K562 (cell line): ENCODE results near the gene CPLX1. TPM values are rescaled to one million over a fixed set of nuclear protein-coding genes. Genes with fewer than 3 reads are reported as not detected.
A peak's percentile ranks its signal among the peaks of the same experiment; 100 is the strongest.

Experiments
- ASH1L ChIP-seq: fragments of 450-650 bp; IDR thresholded peaks from 2 replicates; pipeline ENCODE4 v1.6.1; 2018; ENCODE audit warnings: borderline replicate concordance, mild to moderate bottlenecking, low read depth; ENCODE audit not compliant: partially characterized antibody
- BHLHE40 ChIP-seq: IDR thresholded peaks from 2 replicates; pipeline ENCODE4 v1.6.1; 2011; ENCODE audit warnings: low read length, improper control_type of control experiment
- CBX1 ChIP-seq: sonication (generic); IDR thresholded peaks from 2 replicates; pipeline ENCODE4 v1.6.1; 2016; ENCODE audit warnings: antibody characterized with exemption, low read depth, mild to moderate bottlenecking
- ERF ChIP-seq: fragments of 450-650 bp; formaldehyde crosslinking; IDR thresholded peaks from 2 replicates; pipeline ENCODE4 v1.4.0; 2020; ENCODE audit warnings: mild to moderate bottlenecking, mixed read lengths
- HMG20B ChIP-seq: fragments of 250-450 bp; sonication (Bioruptor Pico); IDR thresholded peaks from 2 replicates; pipeline ENCODE4 v1.5.0; 2021; ENCODE audit warnings: mild to moderate bottlenecking
- MAFF ChIP-seq: IDR thresholded peaks from 2 replicates; pipeline ENCODE4 v1.6.1; 2012; ENCODE audit warnings: low read length, improper control_type of control experiment
- PPARD ChIP-seq: fragments of 250-450 bp; sonication (Bioruptor Pico); IDR thresholded peaks from 2 replicates; pipeline ENCODE4 v1.8.0; 2022; ENCODE audit warnings: inconsistent platforms, mild to moderate bottlenecking, moderate library complexity
- ZNF431 ChIP-seq: sonication (generic); formaldehyde crosslinking; IDR thresholded peaks from 2 replicates; pipeline ENCODE4 v1.8.0; 2022; ENCODE audit warnings: mild to moderate bottlenecking, missing genetic modification reagents
- polyA plus RNA-seq, 8 experiments: library from polyadenylated mRNA; depleted of rRNA in 4 of 8; stranded (reverse) in 5 of 8; unstranded in 3 of 8; fragments of >200 nt; fragmentation: Nextera tagmentation in 2 of 8; fragmentation: Illumina TruSeq in 1 of 8; extraction: Ambion mirVana in 2 of 8; extraction: Trizol in 1 of 8; gene quantifications; 2 replicates each; pipeline versions ENCODE4 v1.2.1 to v1.2.3, GENCODE V29; 2011 to 2014; ENCODE audit warnings: inconsistent platforms in 1 of 8, missing spikeins in 1 of 8
- total RNA-seq, 7 experiments: library from RNA; depleted of rRNA in 6 of 7; stranded (reverse); fragments of >200 nt in 6 of 7; fragmentation: Illumina TruSeq in 2 of 7; extraction: Trizol in 2 of 7; gene quantifications; 2 replicates each; pipeline versions ENCODE4 v1.2.1 to v1.2.3, GENCODE V29; 2011 to 2021; ENCODE audit warnings: low replicate concordance in 1 of 7
- TF ChIP-seq, protein P1 (sequence below): sonication (generic); formaldehyde crosslinking; IDR thresholded peaks from 2 replicates; pipeline ENCODE4 v1.8.0; 2022; ENCODE audit warnings: mild to moderate bottlenecking, missing genetic modification reagents
- TF ChIP-seq, protein P2 (sequence below): fragments of 450-650 bp; IDR thresholded peaks from 2 replicates; pipeline ENCODE4 v1.6.1; 2016; ENCODE audit warnings: missing biosample characterization, missing genetic modification characterization
- TF ChIP-seq, protein P3 (sequence below): sonication (generic); formaldehyde crosslinking; IDR thresholded peaks from 2 replicates; pipeline ENCODE4 v1.8.0; 2022; ENCODE audit warnings: mild to moderate bottlenecking, missing genetic modification reagents

The CPLX1 gene
- total and polyA plus RNA-seq, 9 of the 15 experiments (the other 6 are each of a cell fraction or from before 2014, with no cell fraction given): 0.03 to 3.3 (median 0.17) TPM; not detected in 2

DNA sequence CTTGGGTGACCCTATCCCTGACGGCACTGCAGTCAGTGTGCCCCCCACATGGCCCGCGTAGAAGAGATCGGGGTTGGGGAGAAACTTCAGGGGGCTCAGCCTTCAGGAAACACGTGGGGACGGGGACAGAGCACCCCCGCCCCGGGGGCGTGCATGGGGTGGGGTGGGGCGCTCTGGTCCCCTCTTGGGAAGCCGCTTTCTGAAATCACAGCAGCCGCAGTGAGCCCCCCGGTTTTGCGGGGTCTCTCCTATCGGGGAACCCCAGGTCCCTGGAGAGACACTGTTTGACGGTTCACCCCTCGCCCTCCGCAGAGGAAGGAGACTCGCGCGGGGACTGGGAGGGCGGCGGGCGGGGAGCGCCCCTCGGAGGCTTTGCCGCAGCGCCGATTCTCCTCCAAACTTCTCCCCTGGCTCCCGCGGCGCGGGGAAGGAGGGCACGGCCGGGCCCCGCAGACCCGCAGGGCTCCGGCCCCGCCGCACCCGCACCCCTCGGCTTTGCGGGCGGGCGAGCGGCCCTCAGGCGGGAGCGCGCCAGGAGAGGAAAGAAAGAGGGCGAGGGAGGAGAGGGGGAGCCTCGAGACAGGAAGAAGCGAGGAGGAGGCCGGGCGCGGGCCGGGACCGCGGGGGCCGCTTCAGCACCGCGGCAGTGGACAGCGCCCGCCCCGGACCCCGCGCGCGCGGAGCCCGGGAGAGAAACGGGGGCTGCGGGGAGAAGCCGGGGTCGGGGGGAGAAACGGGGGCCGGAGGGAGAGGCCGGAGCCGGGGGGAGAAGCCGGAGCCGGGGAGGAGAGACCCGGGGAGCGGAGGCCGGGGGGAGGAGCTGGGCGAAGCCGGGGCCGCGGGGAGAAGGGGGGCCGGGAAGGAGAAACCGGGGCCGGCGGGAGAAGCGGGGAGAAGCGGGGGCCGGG is 612 bp downstream of the CPLX1 start (continued):
- TF ChIP-seq, protein P1, sequence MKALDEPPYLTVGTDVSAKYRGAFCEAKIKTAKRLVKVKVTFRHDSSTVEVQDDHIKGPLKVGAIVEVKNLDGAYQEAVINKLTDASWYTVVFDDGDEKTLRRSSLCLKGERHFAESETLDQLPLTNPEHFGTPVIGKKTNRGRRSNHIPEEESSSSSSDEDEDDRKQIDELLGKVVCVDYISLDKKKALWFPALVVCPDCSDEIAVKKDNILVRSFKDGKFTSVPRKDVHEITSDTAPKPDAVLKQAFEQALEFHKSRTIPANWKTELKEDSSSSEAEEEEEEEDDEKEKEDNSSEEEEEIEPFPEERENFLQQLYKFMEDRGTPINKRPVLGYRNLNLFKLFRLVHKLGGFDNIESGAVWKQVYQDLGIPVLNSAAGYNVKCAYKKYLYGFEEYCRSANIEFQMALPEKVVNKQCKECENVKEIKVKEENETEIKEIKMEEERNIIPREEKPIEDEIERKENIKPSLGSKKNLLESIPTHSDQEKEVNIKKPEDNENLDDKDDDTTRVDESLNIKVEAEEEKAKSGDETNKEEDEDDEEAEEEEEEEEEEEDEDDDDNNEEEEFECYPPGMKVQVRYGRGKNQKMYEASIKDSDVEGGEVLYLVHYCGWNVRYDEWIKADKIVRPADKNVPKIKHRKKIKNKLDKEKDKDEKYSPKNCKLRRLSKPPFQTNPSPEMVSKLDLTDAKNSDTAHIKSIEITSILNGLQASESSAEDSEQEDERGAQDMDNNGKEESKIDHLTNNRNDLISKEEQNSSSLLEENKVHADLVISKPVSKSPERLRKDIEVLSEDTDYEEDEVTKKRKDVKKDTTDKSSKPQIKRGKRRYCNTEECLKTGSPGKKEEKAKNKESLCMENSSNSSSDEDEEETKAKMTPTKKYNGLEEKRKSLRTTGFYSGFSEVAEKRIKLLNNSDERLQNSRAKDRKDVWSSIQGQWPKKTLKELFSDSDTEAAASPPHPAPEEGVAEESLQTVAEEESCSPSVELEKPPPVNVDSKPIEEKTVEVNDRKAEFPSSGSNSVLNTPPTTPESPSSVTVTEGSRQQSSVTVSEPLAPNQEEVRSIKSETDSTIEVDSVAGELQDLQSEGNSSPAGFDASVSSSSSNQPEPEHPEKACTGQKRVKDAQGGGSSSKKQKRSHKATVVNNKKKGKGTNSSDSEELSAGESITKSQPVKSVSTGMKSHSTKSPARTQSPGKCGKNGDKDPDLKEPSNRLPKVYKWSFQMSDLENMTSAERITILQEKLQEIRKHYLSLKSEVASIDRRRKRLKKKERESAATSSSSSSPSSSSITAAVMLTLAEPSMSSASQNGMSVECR (CRISPR knock-in tag): peak; percentile 43; the same call in 1 of the 2 replicates
- TF ChIP-seq ERF (CRISPR knock-in tag) (no peak), ASH1L (no peak), MAFF (no peak), BHLHE40 (no peak), CBX1 (no peak), HMG20B (CRISPR knock-in tag) (no peak), ZNF431 (0 out of 2 replicates have a peak, but pooled peaks have one; percentile 53), PPARD (CRISPR knock-in tag) (no peak)
- TF ChIP-seq, protein P2, sequence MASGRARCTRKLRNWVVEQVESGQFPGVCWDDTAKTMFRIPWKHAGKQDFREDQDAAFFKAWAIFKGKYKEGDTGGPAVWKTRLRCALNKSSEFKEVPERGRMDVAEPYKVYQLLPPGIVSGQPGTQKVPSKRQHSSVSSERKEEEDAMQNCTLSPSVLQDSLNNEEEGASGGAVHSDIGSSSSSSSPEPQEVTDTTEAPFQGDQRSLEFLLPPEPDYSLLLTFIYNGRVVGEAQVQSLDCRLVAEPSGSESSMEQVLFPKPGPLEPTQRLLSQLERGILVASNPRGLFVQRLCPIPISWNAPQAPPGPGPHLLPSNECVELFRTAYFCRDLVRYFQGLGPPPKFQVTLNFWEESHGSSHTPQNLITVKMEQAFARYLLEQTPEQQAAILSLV (tag): no peak
- TF ChIP-seq, protein P3, sequence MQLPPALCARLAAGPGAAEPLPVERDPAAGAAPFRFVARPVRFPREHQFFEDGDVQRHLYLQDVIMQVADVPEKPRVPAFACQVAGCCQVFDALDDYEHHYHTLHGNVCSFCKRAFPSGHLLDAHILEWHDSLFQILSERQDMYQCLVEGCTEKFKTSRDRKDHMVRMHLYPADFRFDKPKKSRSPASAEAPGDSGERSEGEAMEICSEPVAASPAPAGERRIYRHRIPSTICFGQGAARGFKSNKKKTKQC (CRISPR knock-in tag): peak; percentile 79; the same call in 1 of the 2 replicates
- TF ChIP-seq, all 486 proteins: peak for 15
